Gastroesophageal sphincter (tissue), 4 donors: ENCODE measurements around the gene POLE3. TPM values are rescaled to one million over a fixed set of nuclear protein-coding genes. Genes with fewer than 3 reads are reported as not detected.
"Not testable (repeated sequence)": the region's sequence is repeated elsewhere in the genome, so short reads cannot be mapped to it uniquely, and the experiment has no call there.

Source experiments
- ATAC-seq: fragments of 150-250 bp; one replicate; pipeline ENCODE4 v1.9.1; 2016; ENCODE audit warnings: mild to moderate bottlenecking, moderate library complexity
- H3K27ac ChIP-seq, 4 donors: fragments of 200-600 bp; sonication (generic) in 3 of 4; 1 replicate in 3 of 4; 2 replicates in 1 of 4; pipeline ENCODE4 v1.5.1; 2016 to 2019
- H3K27me3 ChIP-seq: fragments of 200-600 bp; sonication (generic); one replicate; pipeline ENCODE4 v1.5.1; 2019
- H3K36me3 ChIP-seq, 2 donors: fragments of 200-600 bp; sonication (generic); one replicate each; pipeline ENCODE4 v1.5.1; 2019; ENCODE audit warnings: control low read depth in 1 of 2
- H3K4me1 ChIP-seq, 3 donors: fragments of 200-600 bp; sonication (generic); 1 replicate in 2 of 3; 2 replicates in 1 of 3; pipeline ENCODE4 v1.5.1; 2016 to 2019; ENCODE audit warnings: control low read depth in 2 of 3
- H3K4me3 ChIP-seq, 2 donors: fragments of 200-600 bp; sonication (generic); one replicate each; pipeline ENCODE4 v1.5.1; 2019; ENCODE audit warnings: mild to moderate bottlenecking in 1 of 2, moderate library complexity in 1 of 2
- H3K9me3 ChIP-seq, 3 donors: fragments of 200-600 bp; sonication (generic); one replicate each; pipeline ENCODE4 v1.5.1; 2017 to 2019; ENCODE audit warnings: control low read depth in 2 of 3
- CTCF ChIP-seq, 4 experiments: fragments of 200-600 bp in 2 of 4; fragments of 450-650 bp in 2 of 4; sonication (generic) in 1 of 4; IDR thresholded peaks; one replicate each; pipeline ENCODE4 v1.5.1; 2017 to 2019; ENCODE audit warnings: antibody characterized with exemption in 4 of 4, mild to moderate bottlenecking in 2 of 4, moderate library complexity in 2 of 4
- EP300 ChIP-seq: sonication (generic); formaldehyde crosslinking; IDR thresholded peaks from one replicate; pipeline ENCODE4 v1.6.1; 2017; ENCODE audit warnings: antibody characterized with exemption, mild to moderate bottlenecking
- POLR2A ChIP-seq, 2 donors: fragments of 450-650 bp; IDR thresholded peaks; one replicate each; pipeline ENCODE4 v1.6.1; 2017; ENCODE audit warnings: antibody characterized with exemption in 2 of 2, mild to moderate bottlenecking in 2 of 2, moderate library complexity in 1 of 2
- POLR2AphosphoS5 ChIP-seq: sonication (generic); formaldehyde crosslinking; IDR thresholded peaks from one replicate; pipeline ENCODE4 v1.6.1; 2017; ENCODE audit warnings: antibody characterized with exemption
- WGBS, 2 donors: methylation state at CpG; one replicate each; pipeline ENCODE4 v1.1.5; 2018; ENCODE audit warnings: low coverage in 1 of 2; 5-methylcytosine and 5-hydroxymethylcytosine counted together
- total RNA-seq, 4 donors: library from RNA; depleted of rRNA; stranded (reverse); fragments of >200 nt; gene quantifications; one replicate each; pipeline ENCODE4 v1.1.0, GENCODE V29; 2016

POLE3 gene
- total RNA-seq, 4 donors from 2014 or later: 32.3 to 47.1 (median 34.6) TPM

GRCh38 chr9:113409883-113410206, 630 bp downstream of the POLE3 start:
- no peaks in the 10 kb centered on the region for H3K9me3 ChIP-seq
- peaks cover 2 to 35% (median 4%) of the 10 kb centered on the region in 3 donors for H3K4me1 ChIP-seq

GRCh38 chr9:113409481-113409880, 994 bp downstream of the POLE3 start:
- Histone ChIP-seq H3K27ac (peak overlapping the region; percentile 93 to 97 (median 94)), H3K4me1 (peaks cover 2 to 35% (median 4%) of the 10 kb centered on the region in 3 donors), H3K4me3 (peak overlapping the region; percentile 73 to 79), H3K9me3 (no peaks in the 10 kb centered on the region), H3K27me3 (no peaks in the 10 kb centered on the region), H3K36me3 (peaks cover 0 to 25% of the 10 kb centered on the region in 2 donors)
- WGBS, 2 donors: 48 to 52% methylated on average over 3 to 10 of the region's 10 CpGs
- TF ChIP-seq EP300: no peak
- TF ChIP-seq POLR2A (IDR thresholded peaks at IDR 0.05): no peak
- TF ChIP-seq CTCF (IDR thresholded peaks at IDR 0.05): no peak
- TF ChIP-seq POLR2AphosphoS5: no peak
- ATAC-seq: no peak

More at GRCh38 chr9:113409883-113410206, 630 bp downstream of the POLE3 start:
- TF ChIP-seq CTCF (IDR thresholded peaks at IDR 0.05) (no peak), POLR2A (IDR thresholded peaks at IDR 0.05) (no peak), EP300 (no peak), POLR2AphosphoS5 (no peak)
- peaks cover 0 to 25% of the 10 kb centered on the region in 2 donors for H3K36me3 ChIP-seq
- H3K4me3 ChIP-seq: peak overlapping the region; percentile 73 to 79
- H3K27ac ChIP-seq: peak overlapping the region; percentile 93 to 97 (median 94)
- WGBS, 2 donors: no CpG with 5 or more reads among the region's 20 CpGs
- no peak for ATAC-seq
- H3K27me3 ChIP-seq: no peaks in the 10 kb centered on the region

- TF ChIP-seq CTCF (IDR thresholded peaks at IDR 0.05): peak; percentile 25 to 72 (median 62)
- H3K9me3 ChIP-seq, H3K27me3 ChIP-seq, H3K4me3 ChIP-seq, ATAC-seq: not testable (repeated sequence)
- Histone ChIP-seq H3K36me3 (peaks cover 0 to 25% of the 10 kb centered on the region in 2 donors), H3K4me1 (peaks cover 2 to 38% (median 4%) of the 10 kb centered on the region in 3 donors), H3K27ac (peak overlapping the region in 3 of 4 donors; percentile 3 to 28 (median 24))
- WGBS, 2 donors: 10 to 19% methylated on average over 2 to 7 of the region's 7 CpGs
These were observed 3.5 kb downstream of the POLE3 start for GRCh38 chr9:113406873-113407511.

- Histone ChIP-seq H3K36me3 (peaks cover 0 to 25% of the 10 kb centered on the region in 2 donors), H3K27ac (peak overlapping the region in 2 of 4 donors; percentile 24 to 28), H3K4me1 (peaks cover 2 to 38% (median 7%) of the 10 kb centered on the region in 3 donors)
- not testable (repeated sequence) for H3K27me3 ChIP-seq, H3K4me3 ChIP-seq, ATAC-seq, H3K9me3 ChIP-seq
- 83% methylated on average over 1 of the region's 9 CpGs; no CpG with 5 or more reads in 1 of the 2 donors for WGBS, 2 donors
These were observed 4.1 kb downstream of the POLE3 start for GRCh38 chr9:113406353-113406752.

GRCh38 chr9:113403646-113404045, 6.8 kb downstream of the POLE3 start:
- WGBS, 2 donors: 72 to 77% methylated on average over 2 of the region's 2 CpGs
- no peaks in the 10 kb centered on the region for H3K9me3 ChIP-seq
- peaks cover 0 to 21% of the 10 kb centered on the region in 2 donors for H3K36me3 ChIP-seq
- peaks cover 0 to 41% (median 15%) of the 10 kb centered on the region in 3 donors for H3K4me1 ChIP-seq
- H3K27me3 ChIP-seq: no peaks in the 10 kb centered on the region
- no peak overlapping the region for H3K4me3 ChIP-seq
- no peak for ATAC-seq
- H3K27ac ChIP-seq: no peak overlapping the region
- TF ChIP-seq POLR2A (IDR thresholded peaks at IDR 0.05) (no peak), CTCF (IDR thresholded peaks at IDR 0.05) (no peak), EP300 (no peak), POLR2AphosphoS5 (no peak)
